ENCODE data around the gene SURF4.

- no peak for TF ChIP-seq CTCF (IDR thresholded peaks at IDR 0.05 in 2 of 3, conservative IDR thresholded peaks at IDR 0.05 in 1 of 3; ENCODE audit: borderline replicate concordance in 1 of 3, insufficient read depth in 1 of 3, low read depth in 2 of 3, low read length in 2 of 3)
- TF ChIP-seq SP1 (IDR thresholded peaks at IDR 0.05; ENCODE audit: low read depth): no peak
- no peak for TF ChIP-seq POLR2A (IDR thresholded peaks at IDR 0.05; ENCODE audit: borderline replicate concordance, extremely low read depth, insufficient read depth, insufficient read length)
- TF ChIP-seq EZH2 (IDR thresholded peaks at IDR 0.05): no peak
- TF ChIP-seq MAX (IDR thresholded peaks at IDR 0.05): no peak
- TF ChIP-seq POLR2AphosphoS5 (IDR thresholded peaks at IDR 0.05; ENCODE audit: low read depth, low read length): no peak
These were observed 28.7 kb upstream of the SURF4 start for GRCh38 chr9:133404454-133405002.

Data from HCT116 (cell line).